ENCODE results near the gene BORA.

The BORA gene

DNA sequence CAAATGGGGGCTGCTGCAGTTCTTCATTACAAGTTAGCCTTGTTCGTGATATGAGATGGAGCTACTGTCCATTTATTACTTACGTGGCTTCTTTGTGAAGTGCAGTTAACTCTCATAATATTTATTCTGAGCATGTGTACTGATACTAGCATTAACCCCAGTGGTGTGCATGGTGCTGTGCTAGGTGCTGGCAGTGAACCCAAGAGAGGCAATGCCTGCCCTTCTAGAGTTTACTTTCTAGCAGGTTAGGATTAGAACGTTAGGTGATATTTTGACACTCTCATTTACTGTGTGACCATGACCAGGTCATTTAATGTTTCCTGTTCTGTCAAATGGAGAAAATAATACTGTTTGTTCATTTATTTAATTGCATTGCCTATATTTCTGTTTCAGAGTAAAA lies 71.1 kb downstream of the BORA start:
- no peak overlapping the region for H3K4me3 ChIP-seq (ENCODE audit: low read depth, low read length)
- TF ChIP-seq, protein P1, sequence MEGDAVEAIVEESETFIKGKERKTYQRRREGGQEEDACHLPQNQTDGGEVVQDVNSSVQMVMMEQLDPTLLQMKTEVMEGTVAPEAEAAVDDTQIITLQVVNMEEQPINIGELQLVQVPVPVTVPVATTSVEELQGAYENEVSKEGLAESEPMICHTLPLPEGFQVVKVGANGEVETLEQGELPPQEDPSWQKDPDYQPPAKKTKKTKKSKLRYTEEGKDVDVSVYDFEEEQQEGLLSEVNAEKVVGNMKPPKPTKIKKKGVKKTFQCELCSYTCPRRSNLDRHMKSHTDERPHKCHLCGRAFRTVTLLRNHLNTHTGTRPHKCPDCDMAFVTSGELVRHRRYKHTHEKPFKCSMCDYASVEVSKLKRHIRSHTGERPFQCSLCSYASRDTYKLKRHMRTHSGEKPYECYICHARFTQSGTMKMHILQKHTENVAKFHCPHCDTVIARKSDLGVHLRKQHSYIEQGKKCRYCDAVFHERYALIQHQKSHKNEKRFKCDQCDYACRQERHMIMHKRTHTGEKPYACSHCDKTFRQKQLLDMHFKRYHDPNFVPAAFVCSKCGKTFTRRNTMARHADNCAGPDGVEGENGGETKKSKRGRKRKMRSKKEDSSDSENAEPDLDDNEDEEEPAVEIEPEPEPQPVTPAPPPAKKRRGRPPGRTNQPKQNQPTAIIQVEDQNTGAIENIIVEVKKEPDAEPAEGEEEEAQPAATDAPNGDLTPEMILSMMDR (IDR thresholded peaks at IDR 0.05; ENCODE audit: low read depth, low read length): no peak

DNA sequence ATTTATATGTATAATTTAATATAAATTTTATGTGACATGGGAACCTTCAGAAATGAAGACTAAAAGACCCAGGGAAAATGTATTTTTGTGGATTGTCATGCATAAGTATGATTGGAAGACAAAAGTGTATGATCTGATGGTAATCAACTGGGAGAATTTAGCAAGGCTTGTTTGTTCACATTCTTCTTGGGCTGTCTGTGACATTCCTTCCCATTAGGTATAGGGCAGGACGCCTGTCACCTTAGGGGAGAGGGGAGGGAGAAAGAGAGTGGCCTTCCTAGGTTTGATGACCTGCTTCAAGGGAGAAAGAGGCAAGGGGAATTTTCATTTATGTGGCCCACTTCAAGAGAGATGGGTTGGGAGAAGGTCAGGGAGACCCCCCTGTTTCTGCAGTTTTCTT lies 76.6 kb downstream of the BORA start:
- no peak overlapping the region for H3K4me3 ChIP-seq (ENCODE audit: low read depth, low read length)
- TF ChIP-seq, protein P1 (IDR thresholded peaks at IDR 0.05; ENCODE audit: low read depth, low read length): no peak

Data from WI38 (cell line).